HG02884 (cell line): Measurements from ENCODE around the gene ZFP36L2.

ENCODE experiments used
- ATAC-seq: cut with Tn5 transposase; IDR thresholded peaks from one replicate; pipeline ENCODE4 v1.9.1; 2021; ENCODE audit warnings: mild to moderate bottlenecking, moderate library complexity; ENCODE audit not compliant: unreplicated experiment

The ZFP36L2 gene

GRCh38 chr2:43210467-43211303 is 15.7 kb downstream of the ZFP36L2 start:
- ATAC-seq = no peak

- no peak for ATAC-seq
Measured at GRCh38 chr2:43210125-43210466, 16.3 kb downstream of the ZFP36L2 start.

- no peak for ATAC-seq
Measured at GRCh38 chr2:43209204-43209717, 17.1 kb downstream of the ZFP36L2 start.

GRCh38 chr2:43207553-43208300 is 18.7 kb downstream of the ZFP36L2 start:
- no peak for ATAC-seq

- ATAC-seq = no peak
Measured at GRCh38 chr2:43206602-43207001, 19.8 kb downstream of the ZFP36L2 start.

- no peak for ATAC-seq
Measured at GRCh38 chr2:43203373-43203772, 23.0 kb downstream of the ZFP36L2 start.

- ATAC-seq = no peak
Measured at GRCh38 chr2:43202289-43202688, 24.1 kb downstream of the ZFP36L2 start.

GRCh38 chr2:43201497-43201896 is 24.9 kb downstream of the ZFP36L2 start:
- no peak for ATAC-seq

- ATAC-seq = no peak
Measured at GRCh38 chr2:43201016-43201415, 25.4 kb downstream of the ZFP36L2 start.

- no peak for ATAC-seq
Measured at GRCh38 chr2:43199492-43200488, 26.6 kb downstream of the ZFP36L2 start.

- ATAC-seq = no peak
Measured at GRCh38 chr2:43198263-43198662, 28.1 kb downstream of the ZFP36L2 start.

- no peak for ATAC-seq
Measured at GRCh38 chr2:43197588-43197896, 28.9 kb downstream of the ZFP36L2 start.

GRCh38 chr2:43196768-43197587 is 29.4 kb downstream of the ZFP36L2 start:
- no peak for ATAC-seq

- no peak for ATAC-seq
Measured at GRCh38 chr2:43194121-43194869, 32.1 kb downstream of the ZFP36L2 start.

GRCh38 chr2:43193652-43194120 is 32.7 kb downstream of the ZFP36L2 start:
- no peak for ATAC-seq

- no peak for ATAC-seq
Measured at GRCh38 chr2:43192744-43193651, 33.4 kb downstream of the ZFP36L2 start.

GRCh38 chr2:43191947-43192516 is 34.4 kb downstream of the ZFP36L2 start:
- no peak for ATAC-seq
